Measurements from ENCODE around the gene ING5. TPM values are rescaled to one million over a fixed set of nuclear protein-coding genes. Genes with fewer than 3 reads are reported as not detected.

The ING5 gene
- total RNA-seq, 1 donor from 2014 or later: 38.3 TPM

DNA sequence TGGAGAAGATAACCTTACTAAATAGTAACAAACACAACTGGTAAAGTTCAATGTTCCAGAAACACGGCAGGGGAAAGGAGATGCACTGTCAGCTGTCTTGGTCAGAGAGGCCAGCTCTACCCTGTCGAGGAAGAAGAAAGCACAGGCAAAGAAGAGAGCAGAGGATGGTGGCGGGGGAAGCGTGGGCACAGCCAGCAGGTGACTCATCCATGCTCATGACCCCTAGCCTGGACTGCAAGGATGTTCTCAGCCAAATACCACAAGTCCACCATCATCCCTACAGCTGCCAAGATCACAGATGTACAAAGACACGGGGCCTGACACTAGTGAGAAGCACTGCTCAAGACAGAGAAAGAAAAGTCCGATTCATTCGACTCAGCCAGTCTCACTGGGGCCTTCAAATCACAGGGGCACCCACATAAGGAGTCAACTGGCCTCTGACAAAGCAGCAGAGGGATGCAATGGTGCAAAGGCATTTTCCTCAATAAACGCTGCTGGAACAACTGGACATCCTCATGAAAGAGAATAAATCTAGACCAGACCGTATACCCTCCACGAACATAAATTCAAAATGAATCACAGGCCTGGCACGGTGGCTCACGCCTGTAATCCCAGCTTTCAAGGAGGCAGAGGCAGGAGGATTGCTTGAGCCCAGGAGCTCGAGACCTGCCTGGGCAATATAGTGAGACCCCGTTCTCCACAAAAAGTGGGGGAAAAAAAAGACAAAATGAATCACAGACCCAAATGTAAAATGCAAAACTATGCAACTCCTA lies 20.8 kb upstream of the ING5 start:
- H3K4me1 Mint-ChIP-seq (ENCODE audit: low read depth, unreplicated experiment): peaks cover 3% of the 10 kb centered on the region
- H3K4me3 Mint-ChIP-seq (ENCODE audit: unreplicated experiment): no peak overlapping the region
- no peak for DNase-seq
- H3K27ac Mint-ChIP-seq (ENCODE audit: unreplicated experiment): peak overlapping the region; percentile 39
- H3K36me3 Mint-ChIP-seq (ENCODE audit: unreplicated experiment): no peaks in the 10 kb centered on the region
- H3K27me3 Mint-ChIP-seq (ENCODE audit: unreplicated experiment): peaks cover 8% of the 10 kb centered on the region
- H3K9me3 Mint-ChIP-seq (ENCODE audit: unreplicated experiment): peaks cover 7% of the 10 kb centered on the region
- TF ChIP-seq, protein P1, sequence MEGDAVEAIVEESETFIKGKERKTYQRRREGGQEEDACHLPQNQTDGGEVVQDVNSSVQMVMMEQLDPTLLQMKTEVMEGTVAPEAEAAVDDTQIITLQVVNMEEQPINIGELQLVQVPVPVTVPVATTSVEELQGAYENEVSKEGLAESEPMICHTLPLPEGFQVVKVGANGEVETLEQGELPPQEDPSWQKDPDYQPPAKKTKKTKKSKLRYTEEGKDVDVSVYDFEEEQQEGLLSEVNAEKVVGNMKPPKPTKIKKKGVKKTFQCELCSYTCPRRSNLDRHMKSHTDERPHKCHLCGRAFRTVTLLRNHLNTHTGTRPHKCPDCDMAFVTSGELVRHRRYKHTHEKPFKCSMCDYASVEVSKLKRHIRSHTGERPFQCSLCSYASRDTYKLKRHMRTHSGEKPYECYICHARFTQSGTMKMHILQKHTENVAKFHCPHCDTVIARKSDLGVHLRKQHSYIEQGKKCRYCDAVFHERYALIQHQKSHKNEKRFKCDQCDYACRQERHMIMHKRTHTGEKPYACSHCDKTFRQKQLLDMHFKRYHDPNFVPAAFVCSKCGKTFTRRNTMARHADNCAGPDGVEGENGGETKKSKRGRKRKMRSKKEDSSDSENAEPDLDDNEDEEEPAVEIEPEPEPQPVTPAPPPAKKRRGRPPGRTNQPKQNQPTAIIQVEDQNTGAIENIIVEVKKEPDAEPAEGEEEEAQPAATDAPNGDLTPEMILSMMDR (IDR thresholded peaks at IDR 0.05; ENCODE audit: partially characterized antibody, unreplicated experiment): no peak

DNA sequence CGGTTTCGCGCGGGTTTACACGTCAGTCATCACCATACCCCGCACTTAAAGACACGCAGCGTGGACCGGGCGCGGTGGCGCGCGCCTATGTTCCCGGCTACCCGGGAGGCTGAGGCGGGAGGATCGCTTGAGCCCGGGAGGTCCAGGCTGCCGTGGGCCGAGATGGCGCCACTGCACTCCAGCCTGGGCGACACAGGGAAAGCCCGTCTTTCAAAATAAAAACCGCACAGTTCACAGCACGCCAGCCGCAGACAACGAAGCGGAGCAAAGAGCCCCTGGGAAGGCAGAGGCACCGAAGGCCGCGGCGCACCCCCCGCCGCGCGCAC lies 15.6 kb upstream of the ING5 start:
- DNase-seq: no peak
- H3K27me3 Mint-ChIP-seq (ENCODE audit: unreplicated experiment): peaks cover 3% of the 10 kb centered on the region
- TF ChIP-seq, protein P1 (IDR thresholded peaks at IDR 0.05; ENCODE audit: partially characterized antibody, unreplicated experiment): no peak
- peak overlapping the region; percentile 67 for H3K27ac Mint-ChIP-seq (ENCODE audit: unreplicated experiment)
- no peaks in the 10 kb centered on the region for H3K36me3 Mint-ChIP-seq (ENCODE audit: unreplicated experiment)
- H3K9me3 Mint-ChIP-seq (ENCODE audit: unreplicated experiment): peaks cover 8% of the 10 kb centered on the region
- H3K4me1 Mint-ChIP-seq (ENCODE audit: low read depth, unreplicated experiment): peaks cover 6% of the 10 kb centered on the region
- H3K4me3 Mint-ChIP-seq (ENCODE audit: unreplicated experiment): peak overlapping the region; percentile 92

DNA sequence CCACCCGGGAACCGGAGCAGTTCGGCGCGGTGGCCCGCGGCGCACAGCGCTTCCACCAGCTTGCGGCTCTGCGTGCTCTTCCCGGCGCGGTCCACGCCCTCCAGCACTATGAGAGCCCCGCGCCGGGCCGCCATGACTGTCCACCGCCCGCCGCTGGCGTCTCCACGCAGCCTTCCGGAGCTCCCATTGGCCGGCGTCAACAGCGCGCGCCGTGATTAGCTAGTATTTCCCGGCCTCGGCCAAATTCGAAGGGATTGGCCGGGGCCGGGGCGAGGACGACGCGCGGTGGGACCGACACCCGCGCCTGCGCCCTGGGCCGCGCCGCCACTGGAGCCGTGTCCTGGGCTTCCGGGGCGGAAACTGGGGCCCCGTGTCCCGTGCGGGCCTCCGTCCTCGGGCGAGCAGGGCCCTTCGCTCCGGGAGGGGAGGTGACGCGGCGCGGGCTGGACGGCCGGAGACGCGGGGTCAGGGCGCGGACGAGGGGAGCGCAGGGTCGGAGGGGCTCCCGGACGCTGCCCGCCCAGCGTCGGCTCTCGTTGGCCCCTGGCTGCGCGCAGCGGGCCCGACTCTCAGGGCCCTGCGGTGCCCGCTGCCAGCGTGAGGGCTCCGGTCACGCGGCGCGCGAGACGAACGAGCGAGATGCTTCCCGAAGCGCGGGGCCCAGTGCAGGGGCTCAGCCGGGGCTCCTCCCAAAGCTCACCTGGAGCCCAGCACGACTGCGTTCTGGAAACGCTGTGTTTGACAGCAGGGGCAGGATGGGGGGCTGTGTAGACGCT lies 15.0 kb upstream of the ING5 start, which contains the start of gene DTYMK:
Gene DTYMK (minus strand): TSS at position 166 of the 776 bp plus-strand sequence. CDS start 32 bp downstream, at position 134.
- peaks cover 6% of the 10 kb centered on the region for H3K4me1 Mint-ChIP-seq (ENCODE audit: low read depth, unreplicated experiment)
- H3K4me3 Mint-ChIP-seq (ENCODE audit: unreplicated experiment): peak within 1 kb of the TSS; percentile 94
- peaks cover 8% of the 10 kb centered on the region for H3K9me3 Mint-ChIP-seq (ENCODE audit: unreplicated experiment)
- H3K27me3 Mint-ChIP-seq (ENCODE audit: unreplicated experiment): peaks cover 3% of the 10 kb centered on the region
- peak; percentile 96 for DNase-seq
- TF ChIP-seq, protein P1 (IDR thresholded peaks at IDR 0.05; ENCODE audit: partially characterized antibody, unreplicated experiment): no peak
- peak within 1 kb of the TSS; percentile 89 for H3K27ac Mint-ChIP-seq (ENCODE audit: unreplicated experiment)
- H3K36me3 Mint-ChIP-seq (ENCODE audit: unreplicated experiment): no peaks in the 10 kb centered on the region

DNA sequence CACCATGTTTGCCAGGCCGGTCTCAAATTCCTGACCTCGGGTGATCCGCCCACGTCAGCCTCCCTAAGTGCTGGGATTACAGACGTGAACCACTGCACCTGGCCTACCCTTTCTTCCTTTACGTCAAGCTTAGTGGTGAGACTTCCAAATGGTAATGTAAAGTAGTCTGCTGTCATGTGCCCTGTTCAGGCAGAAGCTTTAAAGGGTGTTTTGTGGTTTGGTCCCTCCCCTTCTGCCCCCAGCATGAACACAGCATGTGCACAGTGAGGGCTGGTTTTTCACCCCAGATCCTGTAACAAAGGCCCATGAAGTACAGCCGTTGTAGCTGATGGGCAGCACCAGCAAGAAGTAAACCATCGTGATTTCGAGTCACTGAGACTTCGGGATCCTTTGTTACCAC lies 12.5 kb upstream of the ING5 start:
- TF ChIP-seq, protein P1 (IDR thresholded peaks at IDR 0.05; ENCODE audit: partially characterized antibody, unreplicated experiment): no peak
- H3K9me3 Mint-ChIP-seq (ENCODE audit: unreplicated experiment): peaks cover 6% of the 10 kb centered on the region
- H3K36me3 Mint-ChIP-seq (ENCODE audit: unreplicated experiment): no peaks in the 10 kb centered on the region
- no peak overlapping the region for H3K4me3 Mint-ChIP-seq (ENCODE audit: unreplicated experiment)
- no peak overlapping the region for H3K27ac Mint-ChIP-seq (ENCODE audit: unreplicated experiment)
- peaks cover 6% of the 10 kb centered on the region for H3K4me1 Mint-ChIP-seq (ENCODE audit: low read depth, unreplicated experiment)
- DNase-seq: no peak
- peaks cover 5% of the 10 kb centered on the region for H3K27me3 Mint-ChIP-seq (ENCODE audit: unreplicated experiment)

All from glutamatergic neuron (in vitro differentiated cells).